Lung (tissue), 12 donors: Measurements from ENCODE around the gene IL23R. TPM values are rescaled to one million over a fixed set of nuclear protein-coding genes. Genes with fewer than 3 reads are reported as not detected.

Experiments used
- ATAC-seq: fragments of 200-7000 bp; cut with Tn5 transposase; one replicate; pipeline ENCODE4 v1.9.1; 2020; ENCODE audit warnings: moderate number of reproducible peaks; ENCODE audit not compliant: insufficient read depth, low FRiP score
- DNase-seq, 3 donors: peaks; one replicate each; pipeline ENCODE4 v3.0.0-alpha.2; 2013 to 2017
- H3K27ac ChIP-seq, 2 donors: one replicate each; pipeline ENCODE4 v1.5.1; 2013; ENCODE audit warnings: mild to moderate bottlenecking in 2 of 2, moderate library complexity in 2 of 2, control low read depth in 1 of 2, inconsistent platforms in 1 of 2, low read depth in 1 of 2, low read length in 1 of 2
- H3K27me3 ChIP-seq, 3 donors: one replicate each; pipeline ENCODE4 v1.5.1; 2013; ENCODE audit warnings: low read length in 2 of 3; ENCODE audit not compliant: control insufficient read depth in 3 of 3, insufficient read depth in 3 of 3
- H3K36me3 ChIP-seq, 4 donors: one replicate each; pipeline ENCODE4 v1.5.1; 2013; ENCODE audit warnings: low read length in 4 of 4, mild to moderate bottlenecking in 1 of 4, moderate library complexity in 1 of 4; ENCODE audit not compliant: control insufficient read depth in 4 of 4, insufficient read depth in 4 of 4
- H3K4me1 ChIP-seq, 5 donors: one replicate each; pipeline ENCODE4 v1.5.1; 2013; ENCODE audit warnings: low read length in 5 of 5, mild to moderate bottlenecking in 2 of 5, moderate library complexity in 1 of 5; ENCODE audit not compliant: control insufficient read depth in 5 of 5, insufficient read depth in 5 of 5
- H3K4me3 ChIP-seq: one replicate; pipeline ENCODE4 v1.5.1; 2013; ENCODE audit warnings: mild to moderate bottlenecking, control low read depth, moderate library complexity
- H3K9ac ChIP-seq, 2 donors: one replicate each; pipeline ENCODE4 v1.5.1; 2013; ENCODE audit warnings: low read length in 2 of 2, control low read depth in 1 of 2; ENCODE audit not compliant: insufficient read depth in 1 of 2
- H3K9me3 ChIP-seq, 4 donors: one replicate each; pipeline ENCODE4 v1.5.1; 2013; ENCODE audit warnings: low read length in 3 of 4, mild to moderate bottlenecking in 1 of 4, moderate library complexity in 1 of 4; ENCODE audit not compliant: control insufficient read depth in 4 of 4, insufficient read depth in 3 of 4
- CTCF ChIP-seq: IDR thresholded peaks from 2 replicates; pipeline ENCODE4 v1.5.1; 2012; ENCODE audit warnings: mild to moderate bottlenecking; ENCODE audit errors: control extremely low read depth, extremely low read depth
- WGBS, 2 donors: extraction: QIAGEN DNeasy Blood & Tissue Kit; methylation state at CpG; one replicate each; pipeline ENCODE4 v1.1.7; 2013; 5-methylcytosine and 5-hydroxymethylcytosine counted together
- polyA plus RNA-seq, 2 donors: library from polyadenylated mRNA; stranded (reverse); fragments of 200-250 nt; gene quantifications; one replicate each; pipeline ENCODE4 v1.2.1, GENCODE V29; 2013
- total RNA-seq, 2 donors: library from RNA; depleted of rRNA in 1 of 2; stranded (reverse); fragments of >200 nt in 1 of 2; gene quantifications; one replicate each; pipeline ENCODE4 v1.2.1, GENCODE V29; 2014 to 2021
- donor health status: control.
- donor health status: control.
- donor health status: Bipolar disorder and iron deficiency.
- donor health status: healthy.
- donor health status: DM: yes; HTN: yes; CAD: no.

The IL23R gene
- total and polyA plus RNA-seq, 4 donors = 0.03 to 0.60 (median 0.15) TPM; not detected in 1

GRCh38 chr1:67120855-67121619, 45.2 kb upstream of the IL23R start:
- ATAC-seq = no peak
- Histone ChIP-seq H3K36me3 (no peaks in the 10 kb centered on the region), H3K4me3 (no peak overlapping the region), H3K27ac (no peak overlapping the region), H3K9ac (no peak overlapping the region), H3K4me1 (peaks cover 0 to 5% (median 0%) of the 10 kb centered on the region in 5 donors), H3K9me3 (peaks cover 0 to 5% (median 0%) of the 10 kb centered on the region in 4 donors), H3K27me3 (no peaks in the 10 kb centered on the region)
- TF ChIP-seq CTCF = no peak
- DNase-seq = no peak
- WGBS, 2 donors = 90 to 93% methylated on average over 4 of the region's 4 CpGs

- no peak overlapping the region for H3K4me3 ChIP-seq
- no peak for TF ChIP-seq CTCF
- H3K9me3 ChIP-seq = peaks cover 0 to 5% (median 0%) of the 10 kb centered on the region in 4 donors
- no peak overlapping the region for H3K27ac ChIP-seq
- no peaks in the 10 kb centered on the region for H3K27me3 ChIP-seq
- H3K36me3 ChIP-seq = no peaks in the 10 kb centered on the region
- DNase-seq (no peak), ATAC-seq (no peak)
- 91% methylated on average over 4 of the region's 4 CpGs for WGBS, 2 donors
- H3K9ac ChIP-seq = no peak overlapping the region
- no peaks in the 10 kb centered on the region for H3K4me1 ChIP-seq
These were observed 41.8 kb upstream of the IL23R start for GRCh38 chr1:67124455-67124854.

GRCh38 chr1:67126111-67126746, 40.0 kb upstream of the IL23R start:
- Histone ChIP-seq H3K27me3 (no peaks in the 10 kb centered on the region), H3K27ac (no peak overlapping the region), H3K9me3 (no peaks in the 10 kb centered on the region), H3K4me3 (no peak overlapping the region), H3K4me1 (no peaks in the 10 kb centered on the region), H3K9ac (no peak overlapping the region), H3K36me3 (no peaks in the 10 kb centered on the region)
- ATAC-seq (no peak), DNase-seq (no peak)
- WGBS, 2 donors = 56 to 79% methylated on average over 5 of the region's 5 CpGs
- TF ChIP-seq CTCF = no peak
